HepG2 (cell line): ENCODE results near the gene TEAD1.

Experiments used
- CTCF ChIP-seq: sonication (generic); formaldehyde crosslinking; IDR thresholded peaks from 2 replicates; pipeline ENCODE4 v1.5.0; 2020; ENCODE audit warnings: mild to moderate bottlenecking, missing genetic modification reagents, moderate library complexity
- EP300 ChIP-seq, 3 experiments: sonication (generic) in 1 of 3; formaldehyde crosslinking in 1 of 3; IDR thresholded peaks; 2 replicates each; pipeline versions ENCODE4 v1.5.1 to v1.6.1; 2011 to 2020; ENCODE audit warnings: low read depth in 2 of 3, low read length in 2 of 3, borderline replicate concordance in 1 of 3, improper control_type of control experiment in 1 of 3, mild to moderate bottlenecking in 1 of 3, missing genetic modification reagents in 1 of 3, moderate library complexity in 1 of 3
- NR2F1 ChIP-seq, 2 experiments: fragments of 450-650 bp in 1 of 2; formaldehyde crosslinking in 1 of 2; IDR thresholded peaks; 2 replicates each; pipeline versions ENCODE4 v1.5.0 to v1.6.1; 2016 to 2020; ENCODE audit warnings: mild to moderate bottlenecking in 1 of 2, missing compliant biosample characterization in 1 of 2, missing genetic modification reagents in 1 of 2, moderate library complexity in 1 of 2
- REST ChIP-seq, 2 experiments: IDR thresholded peaks; 2 replicates each; pipeline ENCODE4 v1.6.1; 2011 to 2012; ENCODE audit warnings: low read length in 2 of 2, borderline replicate concordance in 1 of 2, low read depth in 1 of 2, mild to moderate bottlenecking in 1 of 2, moderate library complexity in 1 of 2
- TCF7 ChIP-seq: sonication (generic); IDR thresholded peaks from 2 replicates; pipeline ENCODE4 v1.6.1; 2016; ENCODE audit warnings: antibody characterized with exemption, low read depth
- TRIM22 ChIP-seq: fragments of 450-650 bp; IDR thresholded peaks from 2 replicates; pipeline ENCODE4 v1.6.1; 2017
- U2AF2 ChIP-seq: fragments of 200-400 bp; formaldehyde crosslinking; IDR thresholded peaks from 2 replicates; pipeline ENCODE4 v1.6.1; 2017; ENCODE audit warnings: low read depth, mild to moderate bottlenecking, low read length
- ZNF331 ChIP-seq: sonication (generic); formaldehyde crosslinking; IDR thresholded peaks from 2 replicates; pipeline ENCODE4 v1.4.0; 2020; ENCODE audit warnings: missing genetic modification reagents

- TF ChIP-seq U2AF2, result no peak
- no peak for TF ChIP-seq CTCF (CRISPR knock-in tag)
- no peak for TF ChIP-seq REST (IDR thresholded peaks at IDR 0.05; ENCODE audit: borderline replicate concordance in 1 of 2, low read depth in 1 of 2, low read length in 2 of 2)
- TF ChIP-seq TCF7, result no peak
- TF ChIP-seq TRIM22, result no peak
- TF ChIP-seq NR2F1 (CRISPR knock-in tag; IDR thresholded peaks at IDR 0.05), result no peak
- 0 out of 2 replicates have a peak, but pooled peaks have one; percentile 21 for TF ChIP-seq ZNF331 (CRISPR knock-in tag)
- 0 out of 4 replicates have a peak, but pooled peaks of 1 of the 2 experiments have one; percentile 9 for TF ChIP-seq EP300 (IDR thresholded peaks at IDR 0.05; ENCODE audit: low read depth in 2 of 2, low read length in 2 of 2)
- TF ChIP-seq EP300 (CRISPR knock-in tag; IDR thresholded peaks at IDR 0.05; ENCODE audit: borderline replicate concordance), result no peak
Measured at GRCh38 chr11:12902791-12903486, 228.7 kb downstream of the TEAD1 start.
